H1 (cell line): ENCODE measurements around the gene SCN10A. TPM values are rescaled to one million over a fixed set of nuclear protein-coding genes. Genes with fewer than 3 reads are reported as not detected.

Experiments
- CBX8 ChIP-seq: fragments of 300-800, 300-1000 bp; sonication (generic); IDR thresholded peaks from 2 replicates; pipeline ENCODE4 v1.7.1; 2016; ENCODE audit warnings: low read depth, low read length, borderline replicate concordance
- HDAC2 ChIP-seq, 2 experiments: fragments of 300-600 bp in 1 of 2; sonication (generic) in 1 of 2; IDR thresholded peaks; 2 replicates each; pipeline ENCODE4 v1.6.1; 2011 to 2012; ENCODE audit warnings: low read depth in 2 of 2, low read length in 2 of 2, mild to moderate bottlenecking in 2 of 2, moderate library complexity in 2 of 2, borderline replicate concordance in 1 of 2, inconsistent platforms in 1 of 2
- SIN3A ChIP-seq, 2 experiments: IDR thresholded peaks in 1 of 2; conservative IDR thresholded peaks in 1 of 2; 2 replicates each; pipeline ENCODE4 v1.6.1; 2011 to 2012; ENCODE audit warnings: low read length in 2 of 2, improper control_type of control experiment in 1 of 2, low read depth in 1 of 2, mild to moderate bottlenecking in 1 of 2
- polyA plus RNA-seq, 7 experiments: library from polyadenylated mRNA; depleted of rRNA in 3 of 7; stranded (reverse) in 5 of 7; unstranded in 2 of 7; fragments of >200 nt in 5 of 7; fragments of 200-250 nt in 2 of 7; gene quantifications; 1 replicate in 5 of 7; 2 replicates in 1 of 7; 4 replicates in 1 of 7; pipeline versions ENCODE4 v1.2.1 to v1.2.3, GENCODE V29; 2011 to 2013; ENCODE audit warnings: missing spikeins in 2 of 7, mixed read lengths in 2 of 7
- total RNA-seq: library from RNA; stranded (reverse); fragmentation: NEBNext Ultra II Directional; extraction: Animal tissue kit (Norgen Biotek cat#: 25700); gene quantifications from 2 replicates; pipeline ENCODE4 v1.2.1, GENCODE V29; 2021

Gene SCN10A
- total and polyA plus RNA-seq, 2 of the 8 experiments (the other 6 are each of a cell fraction or from before 2014, with no cell fraction given), result not detected

- no peak for TF ChIP-seq HDAC2 (IDR thresholded peaks at IDR 0.05; ENCODE audit: borderline replicate concordance in 1 of 2, low read depth in 2 of 2, low read length in 2 of 2)
- TF ChIP-seq SIN3A (conservative IDR thresholded peaks at IDR 0.05 in 1 of 2, IDR thresholded peaks at IDR 0.05 in 1 of 2; ENCODE audit: low read depth in 1 of 2, low read length in 2 of 2), result no peak
- no peak for TF ChIP-seq CBX8
These were observed 15.5 kb downstream of the SCN10A start (continued) for GRCh38 chr3:38800511-38800910.
